ENCODE measurements around the gene GALNT7. TPM values are rescaled to one million over a fixed set of nuclear protein-coding genes. Genes with fewer than 3 reads are reported as not detected.

The GALNT7 gene
- total RNA-seq, 1 donor from 2014 or later: 29.6 TPM

GRCh38 chr4:173231916-173232315 is 63.3 kb downstream of the GALNT7 start:
- peak; percentile 36 for DNase-seq (ENCODE audit: low spot score)

GRCh38 chr4:173233857-173234256 is 65.2 kb downstream of the GALNT7 start:
- DNase-seq (ENCODE audit: low spot score): no peak

GRCh38 chr4:173235050-173235449 is 66.4 kb downstream of the GALNT7 start:
- no peak for DNase-seq (ENCODE audit: low spot score)

GRCh38 chr4:173236301-173236700 is 67.7 kb downstream of the GALNT7 start:
- peak; percentile 85 for DNase-seq (ENCODE audit: low spot score)

- peak; percentile 68 for DNase-seq (ENCODE audit: low spot score)
These were observed 68.5 kb downstream of the GALNT7 start for GRCh38 chr4:173237152-173237551.

GRCh38 chr4:173237762-173238161 is 69.2 kb downstream of the GALNT7 start:
- DNase-seq (ENCODE audit: low spot score): no peak

GRCh38 chr4:173240696-173241095 is 72.1 kb downstream of the GALNT7 start:
- DNase-seq (ENCODE audit: low spot score): no peak

GRCh38 chr4:173242466-173243250 is 74.0 kb downstream of the GALNT7 start:
- DNase-seq (ENCODE audit: low spot score): no peak

- DNase-seq (ENCODE audit: low spot score): no peak
These were observed 74.7 kb downstream of the GALNT7 start for GRCh38 chr4:173243321-173243720.

- DNase-seq (ENCODE audit: low spot score): no peak
These were observed 75.5 kb downstream of the GALNT7 start for GRCh38 chr4:173243917-173244658.

- no peak for DNase-seq (ENCODE audit: low spot score)
These were observed 77.3 kb downstream of the GALNT7 start for GRCh38 chr4:173245952-173246351.

GRCh38 chr4:173246719-173247118 is 78.1 kb downstream of the GALNT7 start:
- no peak for DNase-seq (ENCODE audit: low spot score)

- no peak for DNase-seq (ENCODE audit: low spot score)
These were observed 78.7 kb downstream of the GALNT7 start for GRCh38 chr4:173247321-173247720.

GRCh38 chr4:173248690-173249089 is 80.1 kb downstream of the GALNT7 start:
- DNase-seq (ENCODE audit: low spot score): no peak

- peak; percentile 84 for DNase-seq (ENCODE audit: low spot score)
These were observed 83.7 kb downstream of the GALNT7 start for GRCh38 chr4:173252024-173252935.

- DNase-seq (ENCODE audit: low spot score): no peak
These were observed 85.0 kb downstream of the GALNT7 start for GRCh38 chr4:173253561-173253960.

- no peak for DNase-seq (ENCODE audit: low spot score)
These were observed 86.0 kb downstream of the GALNT7 start for GRCh38 chr4:173254646-173255045.

- no peak for DNase-seq (ENCODE audit: low spot score)
These were observed 88.2 kb downstream of the GALNT7 start for GRCh38 chr4:173256825-173257224.

- peak; percentile 76 for DNase-seq (ENCODE audit: low spot score)
These were observed 89.4 kb downstream of the GALNT7 start for GRCh38 chr4:173257732-173258717.

GRCh38 chr4:173258866-173259265 is 90.3 kb downstream of the GALNT7 start:
- no peak for DNase-seq (ENCODE audit: low spot score)

- DNase-seq (ENCODE audit: low spot score): no peak
These were observed 90.7 kb downstream of the GALNT7 start for GRCh38 chr4:173259310-173259709.
